Measurements from ENCODE around the gene DEPP1. TPM values are rescaled to one million over a fixed set of nuclear protein-coding genes. Genes with fewer than 3 reads are reported as not detected.

Gene DEPP1
- total and polyA plus RNA-seq, 2 donors (not counting 3 experiments of a cell fraction or from before 2014, with no cell fraction given): 364 to 951 TPM

DNA sequence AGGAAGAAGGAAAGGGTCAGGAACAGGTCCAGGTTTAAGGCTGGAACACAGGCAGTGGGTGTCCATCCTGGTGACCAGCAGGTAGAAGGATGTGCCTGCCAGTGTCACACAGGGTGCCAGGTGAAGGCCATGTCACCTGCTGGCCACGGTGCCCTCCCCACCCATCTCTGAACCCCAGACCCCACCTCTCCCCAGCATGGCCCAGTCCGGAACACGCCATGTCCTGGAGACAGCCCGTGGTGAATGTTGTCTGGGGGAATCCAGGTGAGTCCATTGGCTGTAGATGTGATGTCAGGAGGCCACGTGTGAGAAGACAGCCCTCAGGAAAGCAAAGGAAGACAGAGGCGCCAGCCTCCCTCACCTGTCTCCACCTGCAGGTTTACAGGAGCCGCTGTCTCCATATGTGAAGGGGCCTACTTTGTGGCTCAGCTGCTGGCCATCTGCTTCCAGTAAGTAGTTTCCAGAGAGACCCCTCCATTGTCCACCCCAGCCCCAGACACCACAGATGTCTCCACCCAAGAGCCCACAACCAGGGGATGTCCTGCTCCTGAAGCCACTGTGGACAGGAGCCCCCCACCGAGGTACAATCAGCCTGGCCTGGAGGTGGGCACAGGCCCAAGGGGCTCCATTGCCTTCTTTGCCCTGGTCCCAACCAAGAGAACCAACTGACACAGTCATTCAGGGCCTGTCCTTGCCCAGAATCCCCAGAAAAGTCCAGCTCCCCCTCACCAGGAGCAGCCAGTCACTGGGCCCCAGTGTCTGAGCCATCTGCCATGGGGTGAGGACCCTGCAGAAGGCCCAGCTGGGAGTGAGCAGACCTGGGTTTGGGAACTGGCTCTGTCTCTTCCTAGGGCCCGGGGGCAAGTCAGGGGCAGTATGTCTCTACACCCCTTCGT is 46.7 kb downstream of the DEPP1 start:
- Histone ChIP-seq H3K36me3 (ENCODE audit: control insufficient read depth in 2 of 2, extremely low read depth in 1 of 2, insufficient read depth in 2 of 2, low read length in 2 of 2) (no peaks in the 10 kb centered on the region), H3K9me3 (replicated peaks; ENCODE audit: control insufficient read depth, insufficient read depth, low read length) (no peaks in the 10 kb centered on the region), H3K27me3 (ENCODE audit: control insufficient read depth in 2 of 2, insufficient read depth in 2 of 2, low read length in 2 of 2) (no peaks in the 10 kb centered on the region), H3K27ac (ENCODE audit: insufficient read depth, low read depth, low read length) (no peak overlapping the region), H3K79me2 (ENCODE audit: control insufficient read depth, insufficient read depth, low read length) (no peaks in the 10 kb centered on the region), H3K4me1 (ENCODE audit: control insufficient read depth, extremely low read depth, insufficient read depth, low read length) (no peaks in the 10 kb centered on the region), H3K9me1 (replicated peaks; ENCODE audit: control insufficient read depth, extremely low read depth, insufficient read depth, low read length) (no peaks in the 10 kb centered on the region), H4K20me1 (replicated peaks; ENCODE audit: control insufficient read depth, extremely low read depth, insufficient read depth, low read length) (no peaks in the 10 kb centered on the region), H3K4me2 (ENCODE audit: insufficient read depth, low read length) (no peak overlapping the region), H2AFZ (ENCODE audit: low read depth, low read length) (no peak overlapping the region), H3K9ac (replicated peaks; ENCODE audit: extremely low read depth, insufficient read depth, low read length) (no peak overlapping the region), H3K4me3 (replicated peaks in 1 of 3; ENCODE audit: insufficient read depth in 1 of 3, low read depth in 1 of 3, low read length in 3 of 3) (no peak overlapping the region)
- intact Hi-C loops (cut with micrococcal nuclease) (loop anchor here (1.0 to 2.0 kb wide), 4 partner anchors 43 to 303 kb away; no protein-coding TSS in a partner anchor), dilution Hi-C loops (cut with MboI; ENCODE audit: extremely low pct_ligation_motif_present, low sequenced_read_pairs) (no loop called here)
- no peak for DNase-seq (ENCODE audit: low read depth, low spot score)
- TF ChIP-seq FOS (IDR thresholded peaks at IDR 0.05; ENCODE audit: borderline replicate concordance, insufficient read depth, low read length) (no peak), JUN (IDR thresholded peaks at IDR 0.05; ENCODE audit: borderline replicate concordance, insufficient read depth, insufficient read length, low read depth) (no peak), GATA2 (IDR thresholded peaks at IDR 0.05; ENCODE audit: insufficient read depth, insufficient read length, low read depth, low read length) (no peak), MYC (IDR thresholded peaks at IDR 0.05; ENCODE audit: low read depth, low read length) (no peak), POLR2A (IDR thresholded peaks at IDR 0.05; ENCODE audit: low read depth, low read length) (no peak), POLR2AphosphoS5 (IDR thresholded peaks at IDR 0.05; ENCODE audit: insufficient read depth, low read depth, low read length) (no peak), EZH2 (IDR thresholded peaks at IDR 0.05; ENCODE audit: borderline replicate concordance, low read depth, low read length, severe bottlenecking) (no peak)
- TF ChIP-seq, protein P1, sequence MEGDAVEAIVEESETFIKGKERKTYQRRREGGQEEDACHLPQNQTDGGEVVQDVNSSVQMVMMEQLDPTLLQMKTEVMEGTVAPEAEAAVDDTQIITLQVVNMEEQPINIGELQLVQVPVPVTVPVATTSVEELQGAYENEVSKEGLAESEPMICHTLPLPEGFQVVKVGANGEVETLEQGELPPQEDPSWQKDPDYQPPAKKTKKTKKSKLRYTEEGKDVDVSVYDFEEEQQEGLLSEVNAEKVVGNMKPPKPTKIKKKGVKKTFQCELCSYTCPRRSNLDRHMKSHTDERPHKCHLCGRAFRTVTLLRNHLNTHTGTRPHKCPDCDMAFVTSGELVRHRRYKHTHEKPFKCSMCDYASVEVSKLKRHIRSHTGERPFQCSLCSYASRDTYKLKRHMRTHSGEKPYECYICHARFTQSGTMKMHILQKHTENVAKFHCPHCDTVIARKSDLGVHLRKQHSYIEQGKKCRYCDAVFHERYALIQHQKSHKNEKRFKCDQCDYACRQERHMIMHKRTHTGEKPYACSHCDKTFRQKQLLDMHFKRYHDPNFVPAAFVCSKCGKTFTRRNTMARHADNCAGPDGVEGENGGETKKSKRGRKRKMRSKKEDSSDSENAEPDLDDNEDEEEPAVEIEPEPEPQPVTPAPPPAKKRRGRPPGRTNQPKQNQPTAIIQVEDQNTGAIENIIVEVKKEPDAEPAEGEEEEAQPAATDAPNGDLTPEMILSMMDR (IDR thresholded peaks at IDR 0.05; ENCODE audit: extremely low read depth in 1 of 2, insufficient read depth in 1 of 2, low read depth in 1 of 2, low read length in 2 of 2): no peak
- TF ChIP-seq, protein P2, sequence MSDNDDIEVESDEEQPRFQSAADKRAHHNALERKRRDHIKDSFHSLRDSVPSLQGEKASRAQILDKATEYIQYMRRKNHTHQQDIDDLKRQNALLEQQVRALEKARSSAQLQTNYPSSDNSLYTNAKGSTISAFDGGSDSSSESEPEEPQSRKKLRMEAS (IDR thresholded peaks at IDR 0.05; ENCODE audit: insufficient read depth, insufficient read length): no peak
- no peak for FAIRE-seq
- CTCF ChIA-PET: interaction anchor here (0.6 to 4.8 kb wide), 18 partner anchors 10 to 425 kb away, joined by 3 to 62 read pairs (median 7); partner anchors contain the start of genes DEPP1, RASSF4 and ZNF22
- POLR2A ChIA-PET: interaction anchor here (1.6 kb wide), 1 partner anchor 47 kb away, joined by 5 read pairs; the partner anchor contains the start of gene DEPP1
- no TSS peak for BruUV-seq (replicated peaks)
